ENCODE measurements around the gene RPL28. TPM values are rescaled to one million over a fixed set of nuclear protein-coding genes. Genes with fewer than 3 reads are reported as not detected.
"Not testable (repeated sequence)": the region's sequence is repeated elsewhere in the genome, so short reads cannot be mapped to it uniquely, and the experiment has no call there.

The RPL28 gene
- total RNA-seq, 1 donor from 2014 or later = 112 TPM

- DNase-seq = peak; percentile 30
Observed at GRCh38 chr19:55426042-55426441, 40.3 kb downstream of the RPL28 start.

GRCh38 chr19:55431183-55431582 lies 45.5 kb downstream of the RPL28 start:
- no peak for DNase-seq

- DNase-seq = no peak
Observed at GRCh38 chr19:55432241-55432959, 46.7 kb downstream of the RPL28 start.

GRCh38 chr19:55433292-55433691 lies 47.6 kb downstream of the RPL28 start:
- no peak for DNase-seq

GRCh38 chr19:55434356-55434919 lies 48.7 kb downstream of the RPL28 start:
- DNase-seq = no peak

- DNase-seq = no peak
Observed at GRCh38 chr19:55435020-55435419, 49.3 kb downstream of the RPL28 start.

- no peak for DNase-seq
Observed at GRCh38 chr19:55436847-55437246, 51.1 kb downstream of the RPL28 start.

- no peak for DNase-seq
Observed at GRCh38 chr19:55437410-55437809, 51.7 kb downstream of the RPL28 start.

- no peak for DNase-seq
Observed at GRCh38 chr19:55439052-55439451, 53.3 kb downstream of the RPL28 start.

- DNase-seq = no peak
Observed at GRCh38 chr19:55440411-55441105, 54.8 kb downstream of the RPL28 start.

- DNase-seq = no peak
Observed at GRCh38 chr19:55441319-55441691, 55.6 kb downstream of the RPL28 start.

- no peak for DNase-seq
Observed at GRCh38 chr19:55441692-55442321, 56.1 kb downstream of the RPL28 start.

GRCh38 chr19:55442372-55442961 lies 56.7 kb downstream of the RPL28 start:
- DNase-seq = no peak

- peak; percentile 54 for DNase-seq
Observed at GRCh38 chr19:55443045-55443823, 57.5 kb downstream of the RPL28 start, which contains the start of gene SHISA7. Gene SHISA7 (minus strand): TSS chr19:55443300. CDS start chr19:55442863, 437 bp downstream.

GRCh38 chr19:55443824-55444480 lies 58.2 kb downstream of the RPL28 start:
- DNase-seq = no peak

GRCh38 chr19:55444646-55445045 lies 58.9 kb downstream of the RPL28 start:
- DNase-seq = no peak

- DNase-seq = no peak
Observed at GRCh38 chr19:55446060-55446459, 60.3 kb downstream of the RPL28 start.

- DNase-seq = peak; percentile 88
Observed at GRCh38 chr19:55447421-55448174, 61.9 kb downstream of the RPL28 start.

GRCh38 chr19:55448175-55448490 lies 62.4 kb downstream of the RPL28 start:
- DNase-seq = not testable (repeated sequence)

GRCh38 chr19:55449469-55449868 lies 63.7 kb downstream of the RPL28 start:
- DNase-seq = no peak

Measured in occipital lobe (tissue), 2 donors.